ENCODE data around the gene ITGA5.

Gene ITGA5

DNA sequence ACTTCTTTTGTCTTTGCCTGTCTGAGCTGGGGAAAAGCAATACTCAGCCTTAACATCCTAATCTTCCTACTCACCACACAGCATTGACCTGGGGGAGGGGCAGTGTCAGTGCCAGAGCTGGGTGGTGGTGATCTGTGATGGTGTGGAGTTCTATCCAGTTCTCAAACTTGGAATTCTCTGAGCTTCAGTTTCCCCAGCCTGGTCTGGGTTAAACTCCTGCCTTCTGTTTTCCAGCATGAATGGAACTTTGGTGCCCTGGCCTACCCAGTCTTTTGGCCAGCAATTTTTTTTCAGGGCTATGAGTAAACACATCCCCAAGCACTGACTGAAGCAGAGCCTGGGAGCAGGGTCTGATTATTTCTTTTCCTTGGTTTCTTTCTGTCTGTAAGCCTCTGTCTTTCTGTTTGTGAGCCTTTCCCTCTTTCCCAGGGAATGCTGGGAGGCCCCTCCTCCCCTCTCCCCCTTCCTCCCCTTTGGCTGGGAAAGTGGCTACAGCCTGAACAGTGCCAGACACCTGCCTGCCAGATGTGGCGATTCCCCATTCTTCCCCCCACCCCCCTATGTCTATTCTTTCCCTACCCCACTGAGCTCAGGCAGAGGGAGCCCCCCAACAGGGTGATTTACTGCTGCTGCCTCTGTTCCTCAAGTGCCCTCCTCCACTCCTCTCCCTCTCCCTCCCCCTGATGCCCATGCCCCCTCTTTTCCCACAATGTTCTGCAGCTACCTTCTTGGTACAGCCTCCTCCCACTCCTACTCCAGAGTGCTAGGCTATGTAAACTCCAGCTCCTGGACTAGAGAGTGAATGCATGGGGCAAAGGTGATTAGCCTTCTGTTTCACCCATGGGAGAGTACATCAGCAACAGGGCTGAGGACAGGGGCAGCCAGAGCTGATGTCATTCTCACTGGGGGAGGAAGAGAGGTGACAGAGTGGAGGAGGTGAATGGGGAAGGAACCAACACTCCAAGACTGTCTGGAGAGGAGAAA is 65.9 kb downstream of the ITGA5 start:
- DNase-seq (ENCODE audit: low read depth): no peak

DNA sequence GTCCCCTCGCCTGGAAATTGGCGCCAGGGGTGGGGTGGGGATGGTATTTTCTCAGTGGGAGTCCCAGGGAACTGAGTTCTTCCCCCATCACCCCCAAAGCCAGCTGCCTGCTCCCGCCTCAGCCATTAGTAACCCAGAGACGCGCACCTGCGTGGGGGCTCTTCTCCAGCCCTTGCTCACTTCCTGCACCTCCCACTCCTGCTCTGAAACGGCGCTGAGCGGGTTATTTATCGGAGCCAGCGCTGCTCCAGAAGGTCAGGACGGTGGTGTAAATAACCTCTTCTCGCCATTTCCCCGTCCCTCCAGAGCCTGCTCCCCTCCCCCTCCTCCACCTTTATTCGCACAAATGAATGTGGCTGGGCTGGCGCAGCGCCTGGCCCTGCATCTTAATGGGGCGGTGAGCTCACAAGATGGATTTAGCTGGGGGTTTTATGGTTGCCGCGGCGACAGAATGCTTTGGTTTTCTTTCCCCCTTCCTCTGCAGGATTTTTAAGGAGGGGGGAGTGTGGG is 67.0 kb downstream of the ITGA5 start:
- no peak for DNase-seq (ENCODE audit: low read depth)

DNA sequence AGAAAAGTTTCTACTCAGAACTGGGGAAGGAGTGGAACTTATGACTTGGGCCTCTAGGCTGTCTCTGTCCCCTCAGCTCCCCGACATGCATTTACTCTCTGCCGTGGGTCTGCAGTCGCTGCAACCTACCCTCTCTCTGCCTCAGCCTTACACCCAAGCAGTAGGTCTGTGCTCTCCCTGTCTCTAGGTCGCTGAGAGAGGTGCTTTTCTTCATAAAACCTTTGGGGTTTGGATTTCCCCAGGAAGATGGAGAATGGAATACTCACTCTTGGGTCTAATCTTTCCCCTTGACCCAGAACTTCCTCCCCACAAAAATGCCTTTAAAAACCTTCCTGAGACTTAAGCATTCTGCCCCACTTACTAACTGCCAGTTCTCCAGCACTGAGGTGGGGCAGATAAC is 67.7 kb downstream of the ITGA5 start:
- DNase-seq (ENCODE audit: low read depth): no peak

DNA sequence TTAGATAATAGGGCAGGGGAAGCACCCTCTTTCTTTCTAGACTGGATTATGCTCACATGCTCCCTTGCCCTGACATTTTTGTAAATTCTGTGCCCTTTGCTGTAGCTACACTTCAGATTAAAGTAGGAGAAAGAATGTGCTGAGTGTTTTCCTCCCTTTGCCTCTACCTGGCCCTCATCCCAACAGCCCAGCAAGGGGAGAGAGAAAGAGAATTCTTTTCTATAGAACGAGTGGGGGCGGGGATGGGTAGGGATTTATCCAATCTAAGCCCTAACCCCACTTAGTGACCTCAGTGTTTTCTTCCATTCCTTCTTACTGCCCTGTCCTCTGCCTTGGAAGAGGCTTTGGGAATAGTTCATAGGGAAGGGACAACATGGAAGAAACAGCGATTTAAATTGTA is 68.3 kb downstream of the ITGA5 start:
- no peak for DNase-seq (ENCODE audit: low read depth)

DNA sequence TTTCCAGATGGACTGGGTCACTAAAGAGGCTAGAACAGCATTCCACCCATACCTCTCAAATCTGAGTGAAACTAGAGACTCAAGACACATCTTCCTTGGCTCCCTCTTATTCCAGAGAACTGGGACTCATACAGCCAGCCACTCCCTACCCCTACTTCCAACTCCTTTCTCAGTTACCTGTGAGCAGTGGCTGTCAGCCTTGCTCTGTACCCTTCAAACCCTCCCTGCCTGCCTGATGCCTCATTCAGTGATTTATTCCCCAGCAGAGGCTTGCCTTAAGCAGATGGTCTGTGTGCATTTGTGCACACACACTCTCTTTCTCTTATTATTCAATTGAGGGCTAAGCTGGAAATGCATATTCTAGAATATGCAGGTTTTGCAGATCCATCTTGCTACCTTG is 69.4 kb downstream of the ITGA5 start:
- DNase-seq (ENCODE audit: low read depth): no peak

DNA sequence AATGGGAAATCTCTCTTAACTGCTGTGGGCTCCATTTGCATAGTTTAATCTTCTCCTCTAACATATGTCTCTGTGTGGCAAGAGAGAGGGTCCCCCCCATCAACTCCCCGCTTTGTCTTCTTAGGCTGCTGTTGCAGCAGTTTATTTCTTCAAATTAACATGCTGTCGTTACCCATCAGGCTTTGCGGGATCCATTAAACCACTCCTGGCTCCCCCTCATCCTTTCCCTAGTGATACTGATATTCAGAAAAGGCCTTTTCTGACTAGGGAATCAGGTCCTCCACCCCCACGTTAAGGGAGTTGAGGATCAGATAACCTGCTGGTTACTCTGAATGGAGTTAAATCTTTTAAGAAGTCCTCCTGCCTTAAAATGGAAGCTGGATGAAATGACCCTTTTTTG is 70.0 kb downstream of the ITGA5 start:
- DNase-seq (ENCODE audit: low read depth): no peak

Data from activated T-cell treated with anti-CD3 and anti-CD28 coated beads for 1 hour (primary cell).